ENCODE measurements around the gene GMPPA.

GMPPA gene

GRCh38 chr2:219521066-219521880 is 22.6 kb downstream of the GMPPA start:
- peak overlapping the region; percentile 32 to 44 for H3K27ac ChIP-seq
- DNase-seq (ENCODE audit: low spot score): no peak

GRCh38 chr2:219522111-219523030 is 23.7 kb downstream of the GMPPA start:
- Histone ChIP-seq H3K27ac (peak overlapping the region; percentile 32 to 44), H3K4me3 (peak overlapping the region; percentile 67)
- no peak for DNase-seq (ENCODE audit: low spot score)
- TF ChIP-seq CTCF (IDR thresholded peaks at IDR 0.05): no peak

More at GRCh38 chr2:219521066-219521880, 22.6 kb downstream of the GMPPA start:
- no peak overlapping the region for H3K4me3 ChIP-seq
- peak; percentile 63 for TF ChIP-seq CTCF (IDR thresholded peaks at IDR 0.05)

GRCh38 chr2:219523031-219523671 is 24.5 kb downstream of the GMPPA start:
- no peak for DNase-seq (ENCODE audit: low spot score)
- Histone ChIP-seq H3K4me3 (peak overlapping the region; percentile 67), H3K27ac (peak overlapping the region in 1 of 2 donors; percentile 44)
- no peak for TF ChIP-seq CTCF (IDR thresholded peaks at IDR 0.05)

GRCh38 chr2:219524817-219525216 is 26.1 kb downstream of the GMPPA start:
- Histone ChIP-seq H3K4me3 (no peak overlapping the region), H3K27ac (no peak overlapping the region)
- no peak for TF ChIP-seq CTCF (IDR thresholded peaks at IDR 0.05)
- no peak for DNase-seq (ENCODE audit: low spot score)

- no peak overlapping the region for H3K27ac ChIP-seq
- no peak for TF ChIP-seq CTCF (IDR thresholded peaks at IDR 0.05)
- no peak overlapping the region for H3K4me3 ChIP-seq
- DNase-seq (ENCODE audit: low spot score): no peak
Measured at GRCh38 chr2:219525533-219526232, 27.0 kb downstream of the GMPPA start.

GRCh38 chr2:219526320-219527075 is 27.8 kb downstream of the GMPPA start:
- H3K4me3 ChIP-seq: no peak overlapping the region
- TF ChIP-seq CTCF (IDR thresholded peaks at IDR 0.05): no peak
- no peak overlapping the region for H3K27ac ChIP-seq
- DNase-seq (ENCODE audit: low spot score): no peak

All from coronary artery (tissue), 2 donors.